HG02981 (cell line): ENCODE measurements around the gene PHKB.
"Not testable (repeated sequence)": the region's sequence is repeated elsewhere in the genome, so short reads cannot be mapped to it uniquely, and the experiment has no call there.

Experiments
- ATAC-seq: cut with Tn5 transposase; IDR thresholded peaks from one replicate; pipeline ENCODE4 v1.9.1; 2021; ENCODE audit warnings: mild to moderate bottlenecking, moderate library complexity; ENCODE audit not compliant: unreplicated experiment

The PHKB gene

GRCh38 chr16:47469227-47469626, 8.1 kb downstream of the PHKB start:
- no peak for ATAC-seq

GRCh38 chr16:47470211-47470610, 9.1 kb downstream of the PHKB start:
- no peak for ATAC-seq

GRCh38 chr16:47470810-47471209, 9.7 kb downstream of the PHKB start:
- ATAC-seq = no peak

GRCh38 chr16:47473004-47473403, 11.9 kb downstream of the PHKB start:
- not testable (repeated sequence) for ATAC-seq

GRCh38 chr16:47473792-47474191, 12.7 kb downstream of the PHKB start:
- ATAC-seq = no peak

- no peak for ATAC-seq
Measured at GRCh38 chr16:47475786-47476185, 14.7 kb downstream of the PHKB start.

- no peak for ATAC-seq
Measured at GRCh38 chr16:47476654-47477345, 15.7 kb downstream of the PHKB start.

GRCh38 chr16:47477679-47478078, 16.5 kb downstream of the PHKB start:
- no peak for ATAC-seq

GRCh38 chr16:47480410-47480809, 19.3 kb downstream of the PHKB start:
- ATAC-seq = no peak

GRCh38 chr16:47481698-47482374, 20.7 kb downstream of the PHKB start:
- no peak for ATAC-seq

GRCh38 chr16:47483616-47484015, 22.5 kb downstream of the PHKB start:
- no peak for ATAC-seq

GRCh38 chr16:47486856-47487255, 25.7 kb downstream of the PHKB start:
- no peak for ATAC-seq

- no peak for ATAC-seq
Measured at GRCh38 chr16:47488051-47488450, 26.9 kb downstream of the PHKB start.

- ATAC-seq = no peak
Measured at GRCh38 chr16:47490471-47490870, 29.3 kb downstream of the PHKB start.

- ATAC-seq = no peak
Measured at GRCh38 chr16:47492036-47492427, 30.9 kb downstream of the PHKB start.

- peak; percentile 74 for ATAC-seq
Measured at GRCh38 chr16:47492428-47493377, 31.6 kb downstream of the PHKB start.

GRCh38 chr16:47493381-47494337, 32.5 kb downstream of the PHKB start:
- ATAC-seq = peak; percentile 50

- no peak for ATAC-seq
Measured at GRCh38 chr16:47499080-47499699, 38.1 kb downstream of the PHKB start.

- ATAC-seq = no peak
Measured at GRCh38 chr16:47499700-47500264, 38.7 kb downstream of the PHKB start.

- no peak for ATAC-seq
Measured at GRCh38 chr16:47503936-47504335, 42.8 kb downstream of the PHKB start.
